Urinary bladder (tissue), 4 donors: ENCODE measurements around the gene EEFSEC. TPM values are rescaled to one million over a fixed set of nuclear protein-coding genes. Genes with fewer than 3 reads are reported as not detected.

ENCODE experiments used
- DNase-seq: peaks from one replicate; pipeline ENCODE4 v3.0.0-alpha.2; 2015; ENCODE audit errors: extremely low spot score
- H3K27ac ChIP-seq: one replicate; pipeline ENCODE4 v1.5.1; 2013; ENCODE audit warnings: low read depth, mild to moderate bottlenecking, moderate library complexity
- H3K36me3 ChIP-seq: one replicate; pipeline ENCODE4 v1.6.1; 2013; ENCODE audit warnings: mild to moderate bottlenecking, moderate library complexity; ENCODE audit not compliant: insufficient read depth
- H3K4me1 ChIP-seq: one replicate; pipeline ENCODE4 v1.6.1; 2013; ENCODE audit warnings: mild to moderate bottlenecking, moderate library complexity; ENCODE audit not compliant: insufficient read depth
- H3K4me3 ChIP-seq: one replicate; pipeline ENCODE4 v1.5.1; 2013; ENCODE audit warnings: low read depth, low read length
- WGBS: extraction: QIAGEN DNeasy Blood & Tissue Kit; methylation state at CpG from one replicate; pipeline ENCODE4 v1.1.7; 2013; 5-methylcytosine and 5-hydroxymethylcytosine counted together
- polyA plus RNA-seq: library from polyadenylated mRNA; stranded (reverse); fragments of 200-250 nt; gene quantifications from one replicate; pipeline ENCODE4 v1.2.3, GENCODE V29; 2013
- small RNA-seq: library from RNA; depleted of rRNA; stranded (forward); fragments of <200 nt; gene quantifications from one replicate; pipeline ENCODE3, GENCODE V24; 2014
- total RNA-seq: library from RNA; depleted of rRNA; stranded (reverse); fragments of >200 nt; gene quantifications from one replicate; pipeline ENCODE4 v1.2.3, GENCODE V29; 2014
- donor health status: healthy with polysubstance abuse.
- donor health status: healthy.

The EEFSEC gene
- total and polyA plus RNA-seq, 2 donors, result 4.2 to 18.5 TPM

- Histone ChIP-seq H3K27ac (no peak overlapping the region), H3K36me3 (no peaks in the 10 kb centered on the region), H3K4me3 (no peak overlapping the region), H3K4me1 (no peaks in the 10 kb centered on the region)
- 57% methylated on average over 27 of the region's 27 CpGs for WGBS
- DNase-seq, result no peak
Observed at GRCh38 chr3:128456776-128457715, 303.8 kb downstream of the EEFSEC start.

- Histone ChIP-seq H3K4me3 (no peak overlapping the region), H3K27ac (no peak overlapping the region), H3K4me1 (no peaks in the 10 kb centered on the region), H3K36me3 (no peaks in the 10 kb centered on the region)
- 67% methylated on average over 12 of the region's 12 CpGs for WGBS
- DNase-seq, result no peak
Observed at GRCh38 chr3:128457937-128458336, 304.7 kb downstream of the EEFSEC start.

Small RNAs within 50 kb of the gene (small RNA-seq; reads per million reads assigned to genes)
- not detected for gene RNU6-823P

Other genes starting within 250 kb of the EEFSEC start
- gene KBTBD12, start 238.2 kb upstream of the EEFSEC start, total RNA-seq, result 2.7 TPM
- 1.1 TPM for gene KBTBD12, start 238.2 kb upstream of the EEFSEC start, polyA plus RNA-seq
- 124 TPM for gene SEC61A1, start 101.0 kb upstream of the EEFSEC start, total RNA-seq
- gene SEC61A1, start 101.0 kb upstream of the EEFSEC start, polyA plus RNA-seq, result 99.7 TPM
- gene RUVBL1, start 29.7 kb upstream of the EEFSEC start, total RNA-seq, result 24.2 TPM
- 28.5 TPM for gene RUVBL1, start 29.7 kb upstream of the EEFSEC start, polyA plus RNA-seq